Lung (tissue), 12 donors: ENCODE data around the gene ENTHD1. TPM values are rescaled to one million over a fixed set of nuclear protein-coding genes. Genes with fewer than 3 reads are reported as not detected.

Source experiments
- ATAC-seq: fragments of 200-7000 bp; cut with Tn5 transposase; one replicate; pipeline ENCODE4 v1.9.1; 2020; ENCODE audit warnings: moderate number of reproducible peaks; ENCODE audit not compliant: insufficient read depth, low FRiP score
- DNase-seq, 3 donors: peaks; one replicate each; pipeline ENCODE4 v3.0.0-alpha.2; 2013 to 2017
- H3K27ac ChIP-seq, 2 donors: one replicate each; pipeline ENCODE4 v1.5.1; 2013; ENCODE audit warnings: mild to moderate bottlenecking in 2 of 2, moderate library complexity in 2 of 2, control low read depth in 1 of 2, inconsistent platforms in 1 of 2, low read depth in 1 of 2, low read length in 1 of 2
- H3K27me3 ChIP-seq, 3 donors: one replicate each; pipeline ENCODE4 v1.5.1; 2013; ENCODE audit warnings: low read length in 2 of 3; ENCODE audit not compliant: control insufficient read depth in 3 of 3, insufficient read depth in 3 of 3
- H3K36me3 ChIP-seq, 4 donors: one replicate each; pipeline ENCODE4 v1.5.1; 2013; ENCODE audit warnings: low read length in 4 of 4, mild to moderate bottlenecking in 1 of 4, moderate library complexity in 1 of 4; ENCODE audit not compliant: control insufficient read depth in 4 of 4, insufficient read depth in 4 of 4
- H3K4me1 ChIP-seq, 5 donors: one replicate each; pipeline ENCODE4 v1.5.1; 2013; ENCODE audit warnings: low read length in 5 of 5, mild to moderate bottlenecking in 2 of 5, moderate library complexity in 1 of 5; ENCODE audit not compliant: control insufficient read depth in 5 of 5, insufficient read depth in 5 of 5
- H3K4me3 ChIP-seq: one replicate; pipeline ENCODE4 v1.5.1; 2013; ENCODE audit warnings: mild to moderate bottlenecking, control low read depth, moderate library complexity
- H3K9ac ChIP-seq, 2 donors: one replicate each; pipeline ENCODE4 v1.5.1; 2013; ENCODE audit warnings: low read length in 2 of 2, control low read depth in 1 of 2; ENCODE audit not compliant: insufficient read depth in 1 of 2
- H3K9me3 ChIP-seq, 4 donors: one replicate each; pipeline ENCODE4 v1.5.1; 2013; ENCODE audit warnings: low read length in 3 of 4, mild to moderate bottlenecking in 1 of 4, moderate library complexity in 1 of 4; ENCODE audit not compliant: control insufficient read depth in 4 of 4, insufficient read depth in 3 of 4
- WGBS, 2 donors: extraction: QIAGEN DNeasy Blood & Tissue Kit; methylation state at CpG; one replicate each; pipeline ENCODE4 v1.1.7; 2013; 5-methylcytosine and 5-hydroxymethylcytosine counted together
- polyA plus RNA-seq, 2 donors: library from polyadenylated mRNA; stranded (reverse); fragments of 200-250 nt; gene quantifications; one replicate each; pipeline ENCODE4 v1.2.1, GENCODE V29; 2013
- total RNA-seq, 2 donors: library from RNA; depleted of rRNA in 1 of 2; stranded (reverse); fragments of >200 nt in 1 of 2; gene quantifications; one replicate each; pipeline ENCODE4 v1.2.1, GENCODE V29; 2014 to 2021
- TF ChIP-seq, protein P1 (sequence below): IDR thresholded peaks from 2 replicates; pipeline ENCODE4 v1.5.1; 2012; ENCODE audit warnings: mild to moderate bottlenecking; ENCODE audit errors: control extremely low read depth, extremely low read depth
- donor health status: control.
- donor health status: control.
- donor health status: Bipolar disorder and iron deficiency.
- donor health status: healthy.
- donor health status: DM: yes; HTN: yes; CAD: no.

The ENTHD1 gene
- total and polyA plus RNA-seq, 4 donors = 0.04 to 0.15 TPM; not detected in 2

DNA sequence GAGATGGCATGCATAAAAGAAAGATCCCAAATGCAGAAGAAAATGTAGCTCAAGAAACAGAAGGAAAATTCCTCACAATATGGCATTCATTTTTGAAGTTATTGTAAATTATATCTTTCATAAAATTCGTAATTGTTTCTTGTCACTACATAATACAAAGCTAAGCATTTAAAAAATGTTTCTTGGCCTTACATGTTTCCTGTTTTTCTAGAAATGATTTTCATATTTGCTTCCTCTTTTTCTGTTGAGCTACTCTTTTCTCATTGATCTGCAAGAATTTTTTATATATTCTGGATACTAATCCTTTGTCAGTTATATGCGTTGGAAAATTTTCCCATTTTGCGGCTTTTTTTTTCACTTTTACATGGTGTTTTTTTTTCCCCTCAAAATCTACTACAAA lies 48.0 kb downstream of the ENTHD1 start:
- Histone ChIP-seq H3K4me1 (no peaks in the 10 kb centered on the region), H3K9me3 (peaks cover 0 to 4% (median 0%) of the 10 kb centered on the region in 4 donors), H3K27ac (no peak overlapping the region), H3K36me3 (no peaks in the 10 kb centered on the region), H3K27me3 (peaks cover 0 to 2% (median 2%) of the 10 kb centered on the region in 3 donors), H3K4me3 (no peak overlapping the region), H3K9ac (no peak overlapping the region)
- TF ChIP-seq, protein P1, sequence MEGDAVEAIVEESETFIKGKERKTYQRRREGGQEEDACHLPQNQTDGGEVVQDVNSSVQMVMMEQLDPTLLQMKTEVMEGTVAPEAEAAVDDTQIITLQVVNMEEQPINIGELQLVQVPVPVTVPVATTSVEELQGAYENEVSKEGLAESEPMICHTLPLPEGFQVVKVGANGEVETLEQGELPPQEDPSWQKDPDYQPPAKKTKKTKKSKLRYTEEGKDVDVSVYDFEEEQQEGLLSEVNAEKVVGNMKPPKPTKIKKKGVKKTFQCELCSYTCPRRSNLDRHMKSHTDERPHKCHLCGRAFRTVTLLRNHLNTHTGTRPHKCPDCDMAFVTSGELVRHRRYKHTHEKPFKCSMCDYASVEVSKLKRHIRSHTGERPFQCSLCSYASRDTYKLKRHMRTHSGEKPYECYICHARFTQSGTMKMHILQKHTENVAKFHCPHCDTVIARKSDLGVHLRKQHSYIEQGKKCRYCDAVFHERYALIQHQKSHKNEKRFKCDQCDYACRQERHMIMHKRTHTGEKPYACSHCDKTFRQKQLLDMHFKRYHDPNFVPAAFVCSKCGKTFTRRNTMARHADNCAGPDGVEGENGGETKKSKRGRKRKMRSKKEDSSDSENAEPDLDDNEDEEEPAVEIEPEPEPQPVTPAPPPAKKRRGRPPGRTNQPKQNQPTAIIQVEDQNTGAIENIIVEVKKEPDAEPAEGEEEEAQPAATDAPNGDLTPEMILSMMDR = no peak
- DNase-seq = no peak
- ATAC-seq = no peak
- 70 to 73% methylated on average over 3 of the region's 3 CpGs for WGBS, 2 donors

GRCh38 chr22:39839917-39840510 lies 53.5 kb downstream of the ENTHD1 start:
- TF ChIP-seq, protein P1 = no peak
- H3K4me3 ChIP-seq = no peak overlapping the region
- H3K9me3 ChIP-seq = peaks cover 0 to 2% (median 0%) of the 10 kb centered on the region in 4 donors
- no peaks in the 10 kb centered on the region for H3K4me1 ChIP-seq
- no peak overlapping the region for H3K9ac ChIP-seq
- H3K27ac ChIP-seq = no peak overlapping the region
- WGBS, 2 donors = 76 to 79% methylated on average over 5 of the region's 5 CpGs
- no peaks in the 10 kb centered on the region for H3K36me3 ChIP-seq
- H3K27me3 ChIP-seq = peaks cover 0 to 22% (median 6%) of the 10 kb centered on the region in 3 donors
- DNase-seq (no peak), ATAC-seq (no peak)

DNA sequence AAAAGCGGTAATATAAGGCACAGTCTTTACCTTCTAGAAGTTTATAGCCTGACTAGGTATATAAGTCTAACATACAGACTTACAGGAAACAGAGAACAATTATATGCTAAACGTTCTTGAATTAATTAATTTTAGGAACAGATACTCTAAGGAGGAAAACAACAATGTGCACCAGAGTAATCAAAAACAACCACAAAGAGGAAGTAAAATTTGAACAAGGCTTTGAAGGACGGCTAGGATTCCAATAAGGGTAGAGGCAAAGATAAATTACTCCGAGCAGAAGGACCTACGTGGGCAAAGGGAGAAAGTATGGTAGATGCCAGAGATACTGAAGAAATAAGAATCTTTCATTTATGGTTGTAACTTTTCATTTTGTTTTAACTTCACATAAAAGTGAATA lies 54.4 kb downstream of the ENTHD1 start:
- TF ChIP-seq, protein P1 = no peak
- no peak overlapping the region for H3K27ac ChIP-seq
- 34 to 51% methylated on average over 5 of the region's 5 CpGs for WGBS, 2 donors
- H3K9me3 ChIP-seq = peaks cover 0 to 2% (median 0%) of the 10 kb centered on the region in 4 donors
- H3K9ac ChIP-seq = no peak overlapping the region
- peaks cover 2 to 30% (median 11%) of the 10 kb centered on the region in 3 donors for H3K27me3 ChIP-seq
- no peaks in the 10 kb centered on the region for H3K36me3 ChIP-seq
- no peak for DNase-seq
- H3K4me3 ChIP-seq = no peak overlapping the region
- ATAC-seq = no peak
- no peaks in the 10 kb centered on the region for H3K4me1 ChIP-seq

DNA sequence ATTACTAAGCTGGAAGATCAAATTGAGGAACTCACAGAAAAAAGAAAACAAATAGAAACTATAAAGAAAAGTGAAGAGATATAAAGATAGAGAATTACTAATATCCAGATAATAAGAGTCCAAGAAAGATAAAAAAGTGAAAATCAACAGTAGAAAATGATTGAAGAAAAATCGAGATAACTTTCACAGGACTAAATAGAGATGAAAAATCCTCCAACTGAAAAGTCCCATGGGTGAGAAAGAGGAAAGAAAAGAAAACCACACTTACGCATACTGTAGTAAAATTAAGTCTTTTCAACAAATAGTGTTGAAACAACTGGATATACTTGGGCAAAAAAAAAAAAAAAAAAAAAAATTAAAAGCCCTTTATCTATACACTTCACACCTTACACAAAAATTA lies 60.0 kb downstream of the ENTHD1 start:
- ATAC-seq = no peak
- H3K9me3 ChIP-seq = no peaks in the 10 kb centered on the region
- TF ChIP-seq, protein P1 = no peak
- H3K36me3 ChIP-seq = no peaks in the 10 kb centered on the region
- no peak for DNase-seq
- H3K27ac ChIP-seq = no peak overlapping the region
- 56 to 80% methylated on average over 2 of the region's 2 CpGs for WGBS, 2 donors
- H3K4me1 ChIP-seq = no peaks in the 10 kb centered on the region
- H3K9ac ChIP-seq = no peak overlapping the region
- H3K4me3 ChIP-seq = no peak overlapping the region
- H3K27me3 ChIP-seq = peaks cover 2 to 44% (median 16%) of the 10 kb centered on the region in 3 donors
